SHP77 treated with DMSO at 0.1 percent for 48 hours (cell line): ENCODE measurements around the gene CAPG.
"Not testable (repeated sequence)": the region's sequence is repeated elsewhere in the genome, so short reads cannot be mapped to it uniquely, and the experiment has no call there.

Experiments
- DNase-seq: peaks from one replicate; lab custom pipeline; 2025; lab: John Stamatoyannopoulos, UW

The CAPG gene

DNA sequence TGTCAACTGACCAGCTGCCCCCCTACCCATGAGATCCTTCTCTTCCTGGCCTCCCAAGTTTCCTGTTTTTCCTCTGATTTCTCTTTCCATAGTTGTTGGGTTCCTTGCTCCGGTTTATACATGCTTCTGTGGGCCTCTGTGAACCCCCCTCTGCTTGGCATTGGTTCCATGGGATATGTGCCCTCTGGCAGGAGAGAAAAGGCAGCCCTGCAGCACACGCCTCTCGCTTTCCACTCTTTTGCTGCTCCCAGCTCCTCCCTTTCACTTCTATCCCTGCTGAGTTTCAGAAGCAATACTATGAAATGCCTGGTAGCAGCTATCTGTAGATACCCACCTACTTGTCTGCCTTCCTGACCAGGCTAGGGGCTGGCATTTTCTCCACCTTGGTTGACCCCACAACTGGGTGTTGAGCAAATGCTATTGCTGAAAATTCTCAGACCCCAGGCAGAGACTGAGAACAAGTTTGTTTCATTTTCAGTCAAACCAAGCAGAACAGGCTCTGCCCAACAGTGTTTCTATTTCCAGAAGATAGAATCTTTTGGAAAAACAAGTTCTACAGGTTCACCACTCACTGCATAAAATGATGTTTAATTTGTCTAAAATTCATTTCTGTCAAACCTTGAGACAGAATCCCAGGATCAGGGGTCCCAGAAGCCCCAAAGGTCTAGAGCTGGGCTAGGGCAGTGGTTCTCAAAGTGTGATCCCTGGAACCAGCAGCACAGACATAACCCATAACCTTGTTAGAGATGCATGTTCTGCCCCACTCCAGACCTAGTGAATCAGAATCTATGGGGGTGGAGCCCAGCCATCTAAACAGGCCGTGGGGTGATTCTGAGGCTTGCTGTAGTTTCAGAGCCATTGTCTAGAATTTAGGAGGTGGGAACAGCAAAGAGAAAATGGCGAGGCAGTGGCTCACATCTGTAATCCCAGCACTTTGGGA lies 13.4 kb downstream of the CAPG start:
- no peak for DNase-seq

DNA sequence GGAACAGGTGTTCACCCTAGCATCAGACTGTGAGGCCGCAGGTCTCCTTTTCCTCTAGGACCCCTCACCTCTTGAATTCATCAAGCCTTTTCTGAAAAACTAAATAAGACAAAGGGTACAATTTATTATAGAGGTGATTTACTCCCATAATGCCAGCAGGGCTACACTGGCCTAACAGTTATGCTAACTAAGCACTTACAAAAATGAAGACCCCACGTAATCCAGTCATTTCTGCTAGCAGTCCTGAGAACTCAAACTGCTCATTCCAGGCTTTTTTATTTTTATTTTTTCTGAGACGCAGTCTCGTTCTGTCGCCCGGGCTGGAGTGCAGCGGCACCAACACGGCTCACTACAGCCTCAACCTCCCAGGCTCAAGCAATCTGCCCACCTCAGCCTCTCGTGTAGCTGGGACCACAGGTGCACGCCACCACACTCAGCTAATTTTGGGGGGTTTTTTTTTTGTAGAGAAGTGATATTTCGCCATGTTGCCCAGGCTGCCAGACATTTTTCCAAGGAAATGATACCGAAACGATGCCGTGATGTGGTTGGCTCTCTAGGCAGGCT lies 14.2 kb downstream of the CAPG start:
- no peak for DNase-seq

- DNase-seq, result no peak
These were observed 15.2 kb downstream of the CAPG start for GRCh38 chr2:85394976-85395375.

GRCh38 chr2:85394261-85394681 lies 15.9 kb downstream of the CAPG start:
- no peak for DNase-seq

DNA sequence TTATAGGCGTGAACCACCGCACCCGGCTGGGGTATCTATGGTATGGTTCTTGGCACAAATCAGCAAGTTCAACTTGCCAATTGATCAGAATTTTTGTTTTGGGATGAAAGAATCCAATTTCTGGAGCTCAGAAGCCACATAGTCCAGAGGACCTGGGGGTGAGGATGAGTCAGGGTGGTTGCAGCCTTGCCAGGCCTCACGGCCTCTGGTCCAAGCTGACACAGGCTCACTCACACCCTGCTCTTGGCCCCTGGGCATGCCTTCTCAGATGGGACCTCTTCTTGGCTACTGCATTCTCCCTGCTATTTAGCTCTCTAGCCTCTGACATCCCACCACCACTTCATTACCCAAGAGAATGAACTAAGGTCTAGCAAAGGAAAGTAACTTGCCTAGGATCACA lies 16.3 kb downstream of the CAPG start:
- no peak for DNase-seq

DNA sequence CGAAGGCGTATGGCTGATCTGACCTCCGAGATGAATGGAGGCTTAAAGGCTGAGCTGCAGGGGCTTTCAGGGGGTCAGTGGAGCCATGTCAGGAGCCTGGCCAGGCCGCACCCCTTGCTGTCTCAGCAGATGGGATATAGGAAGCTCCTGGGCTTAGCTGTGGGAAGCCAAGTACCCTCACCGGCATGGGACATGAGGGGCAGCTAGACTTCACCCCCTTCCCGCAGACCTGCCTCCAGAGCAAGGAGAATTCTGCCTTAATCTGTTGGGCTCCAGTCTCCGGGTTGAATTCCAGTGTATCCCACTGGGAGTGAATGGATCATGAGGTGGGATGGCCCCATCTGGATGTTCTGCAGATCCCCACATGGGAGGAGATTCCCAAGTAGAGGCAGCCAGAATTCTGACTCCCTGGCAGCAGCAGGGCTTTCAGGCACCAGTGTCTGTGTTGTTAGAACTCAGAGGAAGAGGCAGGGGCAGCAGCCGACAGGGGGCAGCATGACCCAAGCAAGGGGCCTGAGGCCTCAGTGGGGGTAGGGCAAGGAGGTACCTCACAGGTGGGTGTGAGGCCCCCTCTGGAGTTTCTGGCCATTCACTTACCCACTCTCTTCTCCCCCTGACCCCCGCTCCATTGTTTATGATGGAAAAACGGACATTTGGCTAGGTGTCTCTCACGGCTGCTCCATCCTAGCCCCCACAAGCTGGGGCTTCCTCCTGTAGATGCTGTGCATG lies 19.1 kb downstream of the CAPG start:
- no peak for DNase-seq

GRCh38 chr2:85388878-85389538 lies 21.2 kb downstream of the CAPG start:
- DNase-seq, result no peak

DNA sequence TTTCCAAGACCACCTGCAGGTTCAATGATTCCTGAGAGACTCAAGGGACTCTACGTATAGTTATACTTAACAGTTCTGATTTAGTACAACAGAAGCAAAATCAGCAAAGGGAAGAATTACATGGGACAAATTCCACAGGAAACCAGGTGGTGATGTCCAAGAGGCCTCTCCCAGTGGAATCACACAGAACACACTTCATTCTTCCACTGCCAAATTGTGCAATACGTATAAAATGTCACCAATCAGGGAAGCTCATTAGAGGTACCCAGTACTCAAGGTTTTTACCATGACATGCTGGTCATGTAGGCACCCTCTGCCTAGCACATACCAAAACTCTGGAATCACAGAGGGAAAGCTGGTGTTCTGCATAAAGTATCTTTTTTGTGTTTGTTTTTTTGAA lies 22.4 kb downstream of the CAPG start:
- no peak for DNase-seq

DNA sequence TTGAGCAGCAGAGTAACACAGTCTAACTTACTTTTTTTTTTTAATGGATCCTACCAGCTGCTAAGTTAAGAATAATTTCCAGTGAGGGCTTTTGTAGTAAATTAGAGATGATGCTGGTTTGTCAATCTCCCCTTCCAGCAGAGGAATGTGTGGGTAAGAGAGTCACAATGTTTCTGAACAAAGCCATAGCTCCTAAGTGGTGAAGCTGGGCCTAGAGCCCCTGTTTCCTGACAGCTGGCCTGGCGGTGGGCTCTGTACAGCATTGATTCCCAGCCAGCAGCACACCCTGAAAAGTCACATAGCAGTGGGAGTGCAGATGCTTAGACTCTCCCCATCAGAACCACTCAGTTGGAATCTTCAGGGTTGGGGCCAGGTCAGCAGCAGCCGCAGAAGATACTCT lies 24.4 kb downstream of the CAPG start:
- no peak for DNase-seq

DNA sequence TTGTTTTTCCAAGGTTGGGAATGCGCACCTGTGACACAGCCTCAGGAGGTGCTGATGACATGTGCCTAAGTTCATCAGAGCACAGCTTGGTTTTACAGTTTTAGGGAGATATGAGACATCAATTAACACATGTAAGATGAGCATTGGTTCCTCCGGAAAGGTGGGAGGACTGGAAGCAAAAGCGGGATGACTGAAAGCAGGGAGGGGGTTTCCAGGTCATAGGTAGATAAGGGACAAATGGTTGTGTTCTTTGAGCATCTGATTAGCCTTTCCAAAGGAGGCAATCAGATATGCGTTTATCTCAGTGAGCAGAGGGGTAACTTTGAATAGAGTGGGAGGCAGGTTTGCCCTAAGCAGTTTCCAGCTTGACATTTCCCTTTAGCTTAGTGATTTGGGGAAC lies 26.3 kb downstream of the CAPG start:
- no peak for DNase-seq

DNA sequence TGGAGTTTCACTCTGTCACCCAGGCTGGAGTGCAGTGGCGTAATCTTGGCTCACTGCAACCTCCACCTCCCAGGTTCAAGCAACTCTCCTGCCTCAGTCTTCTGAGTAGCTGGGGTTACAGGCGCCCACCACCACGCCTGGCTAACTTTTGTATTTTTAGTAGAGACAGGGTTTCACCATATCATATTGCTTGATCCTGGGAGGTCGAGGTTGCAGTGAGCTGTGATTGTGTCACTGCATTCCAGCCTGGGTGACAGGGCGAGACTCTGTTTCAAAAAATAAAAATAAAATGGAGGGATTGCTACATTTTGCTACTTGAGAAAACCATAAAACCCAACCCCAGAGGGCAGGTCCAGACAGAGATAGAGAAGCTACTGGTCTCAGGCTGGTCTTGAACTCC lies 27.0 kb downstream of the CAPG start:
- not testable (repeated sequence) for DNase-seq

- DNase-seq, result no peak
These were observed 30.1 kb downstream of the CAPG start for GRCh38 chr2:85380048-85380447.

GRCh38 chr2:85378257-85378656 lies 31.9 kb downstream of the CAPG start:
- DNase-seq, result no peak

- no peak for DNase-seq
These were observed 33.1 kb downstream of the CAPG start for GRCh38 chr2:85377083-85377482.

DNA sequence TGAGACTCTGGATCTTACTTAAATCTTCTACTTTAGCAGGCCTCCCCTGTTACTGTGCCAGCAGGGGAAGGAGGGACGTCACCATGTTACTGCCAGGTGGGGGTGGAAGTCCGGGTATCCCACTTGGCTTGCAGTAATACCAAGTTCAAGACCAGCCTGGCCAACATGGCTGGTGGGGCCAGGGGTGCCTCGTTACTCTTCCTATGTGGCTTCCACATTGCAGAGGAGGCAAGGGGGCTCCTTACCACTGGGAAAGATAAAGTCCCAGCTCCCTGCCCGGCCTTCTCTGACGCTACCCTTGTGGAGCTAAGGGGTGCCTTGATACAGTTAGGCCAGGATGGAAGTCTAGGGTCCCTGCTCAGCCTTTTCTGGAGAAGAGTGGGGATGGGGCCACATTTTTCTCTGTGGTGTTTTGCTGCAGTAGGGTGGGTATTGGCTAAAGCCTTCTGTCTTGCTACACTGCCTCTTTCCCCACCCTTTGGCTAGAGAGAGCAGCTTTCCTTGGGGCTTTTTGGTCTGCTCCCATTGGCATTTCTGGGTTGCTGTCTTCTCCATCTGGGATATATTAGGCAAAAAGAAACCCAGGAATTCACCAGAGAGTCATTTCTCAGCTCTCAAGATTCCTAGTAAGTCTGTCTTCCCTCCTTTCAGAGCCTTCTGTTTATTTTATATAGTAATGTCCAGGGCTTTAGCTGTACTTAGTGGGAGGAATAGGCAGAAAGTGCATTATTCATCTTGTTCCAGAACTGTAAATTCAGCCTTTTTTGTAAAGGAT lies 33.7 kb downstream of the CAPG start:
- DNase-seq, result no peak

DNA sequence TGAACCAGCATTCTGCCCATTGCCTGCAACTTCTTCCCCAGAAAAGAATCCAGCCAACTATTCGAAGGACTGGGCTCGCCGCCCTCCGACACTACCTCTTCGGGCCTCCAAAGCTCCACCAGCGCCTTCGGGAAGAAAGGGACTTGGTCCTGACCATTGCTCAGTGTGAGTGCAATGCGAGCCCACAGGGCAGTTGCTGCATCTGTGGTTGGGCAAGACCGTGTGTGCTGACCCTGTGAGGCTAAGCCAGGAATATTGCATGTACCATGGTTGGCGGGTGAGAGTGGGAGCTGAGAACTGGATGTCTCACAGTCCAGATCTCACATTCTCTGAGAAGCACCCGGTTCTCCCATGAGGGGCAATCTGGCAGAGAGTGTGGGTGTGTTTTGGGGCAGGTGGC lies 39.1 kb downstream of the CAPG start:
- DNase-seq, result no peak

DNA sequence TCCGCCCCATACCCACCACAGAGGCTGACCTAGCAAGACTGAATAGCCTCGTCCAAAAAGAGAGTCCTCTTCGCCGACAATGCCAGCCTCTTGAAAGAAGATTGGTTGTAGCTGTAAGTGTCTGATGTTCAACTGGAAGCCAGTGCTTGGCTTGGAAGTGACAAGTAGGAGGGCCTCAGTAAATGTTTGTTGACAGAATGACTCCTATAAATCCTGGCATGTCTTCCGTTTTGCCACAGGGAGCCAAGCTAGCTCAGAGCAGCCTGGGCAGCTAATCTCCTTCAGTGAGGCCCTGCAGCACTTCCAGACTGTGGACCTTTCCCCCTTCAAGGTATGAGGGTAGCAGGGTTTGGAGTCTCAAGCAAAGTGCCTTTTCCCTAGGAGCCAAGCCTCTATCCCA lies 40.7 kb downstream of the CAPG start:
- no peak for DNase-seq

GRCh38 chr2:85368921-85369320 lies 41.2 kb downstream of the CAPG start:
- no peak for DNase-seq

- DNase-seq, result no peak
These were observed 43.0 kb downstream of the CAPG start for GRCh38 chr2:85367180-85367579.

DNA sequence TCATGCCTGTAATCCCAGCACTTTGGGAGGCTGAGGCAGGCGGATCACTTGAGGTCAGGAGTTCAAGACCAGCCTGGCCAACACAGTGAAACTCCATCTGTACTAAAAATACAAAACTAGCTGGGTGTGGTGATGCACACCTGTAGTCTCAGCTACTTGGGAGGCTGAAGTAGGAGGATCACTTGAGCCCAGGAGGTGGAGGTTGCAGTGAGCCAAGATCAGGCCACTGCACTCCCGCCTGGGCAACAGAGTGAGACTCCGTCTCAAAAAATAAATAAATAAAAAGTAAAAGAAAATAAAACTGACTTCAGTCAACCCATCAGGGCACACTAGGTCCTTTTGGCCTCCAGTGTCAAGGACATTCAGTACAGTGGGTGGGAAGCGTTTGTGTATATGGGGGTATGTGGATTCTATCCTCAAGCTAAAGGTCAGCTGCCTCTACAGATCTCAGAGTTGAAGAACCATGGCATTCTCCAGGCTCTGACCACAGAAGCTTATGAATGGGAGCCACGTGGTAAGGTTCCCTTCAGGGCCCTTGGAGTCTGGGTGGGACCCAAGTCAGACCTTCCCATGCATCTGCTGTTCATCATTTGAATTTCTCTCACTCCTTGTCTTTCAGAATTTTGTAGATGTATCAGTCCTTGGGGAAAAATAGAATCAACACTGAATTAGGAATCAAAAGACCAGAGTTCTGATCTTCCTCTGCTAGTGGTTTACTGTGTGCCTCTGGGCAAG lies 47.3 kb downstream of the CAPG start:
- DNase-seq, result not testable (repeated sequence)

- no peak for DNase-seq
These were observed 52.4 kb downstream of the CAPG start for GRCh38 chr2:85357736-85358135.
